Fibroblast of the aortic adventitia (primary cell): Measurements from ENCODE around the gene ABHD8. TPM values are rescaled to one million over a fixed set of nuclear protein-coding genes. Genes with fewer than 3 reads are reported as not detected.

Experiments
- DNase-seq: peaks from one replicate; pipeline ENCODE4 v3.0.0-alpha.2; 2010; ENCODE audit warnings: low read depth
- H3K4me3 ChIP-seq: 2 replicates; pipeline ENCODE4 v1.5.1; 2011; ENCODE audit warnings: low read depth, mild to moderate bottlenecking, control low read depth, low read length, moderate library complexity
- CTCF ChIP-seq: IDR thresholded peaks from 2 replicates; pipeline ENCODE4 v1.5.1; 2011; ENCODE audit warnings: mild to moderate bottlenecking, low read length, control low read depth, inconsistent platforms; ENCODE audit not compliant: insufficient read depth
- total RNA-seq: library from RNA; depleted of rRNA; stranded (reverse); fragments of >200 nt; gene quantifications from 2 replicates; pipeline ENCODE4 v1.2.3, GENCODE V29; 2012; ENCODE audit warnings: low replicate concordance

Gene ABHD8
- total RNA-seq, 1 donor: 12.5 TPM

DNA sequence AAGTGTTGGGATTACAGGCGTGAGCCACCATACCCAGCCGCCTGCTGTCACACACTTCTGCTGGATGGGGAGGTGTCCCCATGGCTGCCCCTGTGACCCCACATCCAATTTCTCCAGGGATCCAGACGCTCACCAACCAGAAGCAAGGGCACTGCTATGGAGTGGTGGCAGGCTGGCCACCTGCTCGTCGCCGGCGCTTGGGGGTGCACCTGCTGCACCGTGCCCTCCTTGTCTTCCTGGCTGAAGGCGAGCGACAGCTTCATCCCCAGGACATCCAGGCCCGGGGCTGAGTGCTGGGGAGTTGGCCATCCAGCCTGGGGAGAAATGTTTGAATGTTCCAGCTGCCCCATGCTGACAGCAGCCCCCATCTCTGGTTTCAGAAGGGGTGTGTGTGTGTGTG lies 17.0 kb downstream of the ABHD8 start:
- DNase-seq: no peak
- TF ChIP-seq CTCF: no peak
- H3K4me3 ChIP-seq: no peak overlapping the region

- no peak overlapping the region for H3K4me3 ChIP-seq
- no peak for DNase-seq
- no peak for TF ChIP-seq CTCF
Observed at GRCh38 chr19:17285415-17286135, 17.6 kb downstream of the ABHD8 start.

GRCh38 chr19:17283504-17283996 lies 19.7 kb downstream of the ABHD8 start:
- DNase-seq: no peak
- no peak overlapping the region for H3K4me3 ChIP-seq
- no peak for TF ChIP-seq CTCF

- peak overlapping the region; percentile 58 for H3K4me3 ChIP-seq
- TF ChIP-seq CTCF: peak; percentile 90
- DNase-seq: peak; percentile 68
Observed at GRCh38 chr19:17282488-17283125, 20.6 kb downstream of the ABHD8 start.

GRCh38 chr19:17281391-17282304 lies 21.6 kb downstream of the ABHD8 start, which contains the start of gene ANKLE1:
ANKLE1 (plus strand) TSS chr19:17281901; CDS start chr19:17281921, 20 bp downstream.
- peak within 1 kb of the TSS; percentile 58 for H3K4me3 ChIP-seq
- no peak for DNase-seq
- TF ChIP-seq CTCF: no peak

GRCh38 chr19:17279436-17279835 lies 23.8 kb downstream of the ABHD8 start:
- H3K4me3 ChIP-seq: no peak overlapping the region
- TF ChIP-seq CTCF: no peak
- no peak for DNase-seq
